Ascending aorta (tissue), 2 donors: ENCODE data around the gene TCERG1L. TPM values are rescaled to one million over a fixed set of nuclear protein-coding genes. Genes with fewer than 3 reads are reported as not detected.

Experiments used
- DNase-seq, 2 donors: peaks; one replicate each; pipeline ENCODE4 v3.0.0-alpha.2; 2019; ENCODE audit warnings: low spot score in 2 of 2
- H3K27ac ChIP-seq, 2 donors: fragments of 200-600 bp; sonication (generic); one replicate each; pipeline ENCODE4 v1.5.1; 2016 to 2017; ENCODE audit warnings: mild to moderate bottlenecking in 1 of 2
- H3K27me3 ChIP-seq: fragments of 200-600 bp; sonication (generic); one replicate; pipeline ENCODE4 v1.5.1; 2017
- H3K36me3 ChIP-seq, 2 donors: fragments of 200-600 bp; sonication (generic); one replicate each; pipeline ENCODE4 v1.5.1; 2016
- H3K4me1 ChIP-seq, 2 donors: fragments of 200-600 bp; sonication (generic); one replicate each; pipeline ENCODE4 v1.5.1; 2016 to 2017; ENCODE audit warnings: mild to moderate bottlenecking in 1 of 2
- H3K4me3 ChIP-seq, 2 donors: fragments of 200-600 bp; sonication (generic); one replicate each; pipeline ENCODE4 v1.5.1; 2016 to 2017; ENCODE audit warnings: mild to moderate bottlenecking in 1 of 2
- H3K9me3 ChIP-seq, 2 donors: fragments of 200-600 bp; sonication (generic); one replicate each; pipeline ENCODE4 v1.5.1; 2016
- intact Hi-C: fragments of 100-400 bp; cut with DNase I; formaldehyde crosslinking; loops from one replicate; pipeline ENCODE4 v1.15.1; 2023
- total RNA-seq: library from RNA; depleted of rRNA; stranded (reverse); fragments of >200 nt; gene quantifications from one replicate; pipeline ENCODE4 v1.1.0, GENCODE V29; 2016
- TF ChIP-seq, protein P1 (sequence below), 3 experiments: fragments of 200-600 bp in 2 of 3; fragments of 450-650 bp in 1 of 3; sonication (generic) in 2 of 3; IDR thresholded peaks; one replicate each; pipeline ENCODE4 v1.5.1; 2016 to 2019; ENCODE audit warnings: antibody characterized with exemption in 3 of 3, mild to moderate bottlenecking in 1 of 3, moderate library complexity in 1 of 3

TCERG1L gene
- total RNA-seq, 1 donor from 2014 or later: not detected

DNA sequence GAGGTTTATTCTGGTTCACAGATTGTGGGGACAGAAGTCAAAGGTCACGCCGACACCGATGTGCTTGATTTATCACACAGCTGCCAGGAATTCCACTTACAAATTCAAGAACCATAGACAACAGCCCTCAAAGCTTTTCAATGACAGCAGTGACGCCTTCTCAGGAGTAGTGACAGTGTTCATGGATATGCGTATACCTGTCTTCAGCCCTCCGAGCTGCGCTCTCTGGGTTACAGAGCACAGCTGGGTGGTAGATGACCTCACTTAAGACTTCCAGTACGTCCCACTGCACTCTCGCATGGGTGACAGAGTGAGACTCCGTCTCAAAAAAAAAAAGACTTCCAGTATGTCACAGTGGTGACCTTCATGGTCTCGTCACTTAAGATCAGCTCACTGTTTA lies 108.5 kb downstream of the TCERG1L start:
- Histone ChIP-seq H3K4me1 (no peaks in the 10 kb centered on the region), H3K27me3 (no peaks in the 10 kb centered on the region), H3K9me3 (no peaks in the 10 kb centered on the region), H3K4me3 (no peak overlapping the region), H3K27ac (no peak overlapping the region), H3K36me3 (no peaks in the 10 kb centered on the region)
- TF ChIP-seq, protein P1, sequence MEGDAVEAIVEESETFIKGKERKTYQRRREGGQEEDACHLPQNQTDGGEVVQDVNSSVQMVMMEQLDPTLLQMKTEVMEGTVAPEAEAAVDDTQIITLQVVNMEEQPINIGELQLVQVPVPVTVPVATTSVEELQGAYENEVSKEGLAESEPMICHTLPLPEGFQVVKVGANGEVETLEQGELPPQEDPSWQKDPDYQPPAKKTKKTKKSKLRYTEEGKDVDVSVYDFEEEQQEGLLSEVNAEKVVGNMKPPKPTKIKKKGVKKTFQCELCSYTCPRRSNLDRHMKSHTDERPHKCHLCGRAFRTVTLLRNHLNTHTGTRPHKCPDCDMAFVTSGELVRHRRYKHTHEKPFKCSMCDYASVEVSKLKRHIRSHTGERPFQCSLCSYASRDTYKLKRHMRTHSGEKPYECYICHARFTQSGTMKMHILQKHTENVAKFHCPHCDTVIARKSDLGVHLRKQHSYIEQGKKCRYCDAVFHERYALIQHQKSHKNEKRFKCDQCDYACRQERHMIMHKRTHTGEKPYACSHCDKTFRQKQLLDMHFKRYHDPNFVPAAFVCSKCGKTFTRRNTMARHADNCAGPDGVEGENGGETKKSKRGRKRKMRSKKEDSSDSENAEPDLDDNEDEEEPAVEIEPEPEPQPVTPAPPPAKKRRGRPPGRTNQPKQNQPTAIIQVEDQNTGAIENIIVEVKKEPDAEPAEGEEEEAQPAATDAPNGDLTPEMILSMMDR (IDR thresholded peaks at IDR 0.05): no peak
- intact Hi-C loops: no loop called here
- DNase-seq: no peak

DNA sequence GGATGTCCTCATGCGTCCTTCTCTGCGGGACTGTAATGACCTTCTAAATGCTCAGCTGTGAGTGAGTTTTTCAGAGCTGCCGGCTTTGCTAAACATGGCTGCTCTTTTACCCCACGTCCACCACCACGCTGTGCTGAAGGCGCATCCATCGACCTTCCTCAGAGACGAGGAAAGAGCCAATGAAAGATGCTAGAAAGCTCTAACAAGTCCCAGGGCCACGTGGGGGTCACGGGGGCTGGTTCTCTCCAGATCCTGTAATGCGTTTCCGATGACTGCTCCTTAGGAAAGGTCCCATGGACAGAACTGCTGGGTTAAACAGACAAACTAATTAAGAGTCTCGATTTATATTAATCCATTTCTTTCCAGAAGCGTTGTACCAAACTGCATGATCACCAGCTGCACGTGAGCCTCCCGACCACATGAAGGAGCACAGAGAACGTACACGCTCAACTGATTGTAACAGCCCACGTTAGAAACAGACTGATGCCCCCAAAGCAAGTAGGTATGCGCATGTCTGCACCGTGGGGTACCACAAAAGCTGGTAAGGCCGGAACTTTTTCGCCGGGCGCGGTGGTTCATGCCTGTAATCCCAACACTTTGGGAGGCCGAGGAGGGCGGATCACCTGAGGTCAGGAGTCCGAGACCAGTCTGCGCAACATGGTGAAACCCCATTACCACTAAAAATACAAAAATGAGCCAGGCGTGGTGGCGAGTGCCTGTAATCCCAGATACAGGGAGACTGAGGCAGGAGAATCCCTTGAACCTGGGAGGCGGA lies 109.6 kb downstream of the TCERG1L start:
- H3K36me3 ChIP-seq: no peaks in the 10 kb centered on the region
- intact Hi-C loops: no loop called here
- TF ChIP-seq, protein P1 (IDR thresholded peaks at IDR 0.05): no peak
- H3K27me3 ChIP-seq: no peaks in the 10 kb centered on the region
- no peaks in the 10 kb centered on the region for H3K9me3 ChIP-seq
- peak in 1 of 2 donors; percentile 39 for DNase-seq
- no peak overlapping the region for H3K27ac ChIP-seq
- H3K4me1 ChIP-seq: no peaks in the 10 kb centered on the region
- H3K4me3 ChIP-seq: no peak overlapping the region

DNA sequence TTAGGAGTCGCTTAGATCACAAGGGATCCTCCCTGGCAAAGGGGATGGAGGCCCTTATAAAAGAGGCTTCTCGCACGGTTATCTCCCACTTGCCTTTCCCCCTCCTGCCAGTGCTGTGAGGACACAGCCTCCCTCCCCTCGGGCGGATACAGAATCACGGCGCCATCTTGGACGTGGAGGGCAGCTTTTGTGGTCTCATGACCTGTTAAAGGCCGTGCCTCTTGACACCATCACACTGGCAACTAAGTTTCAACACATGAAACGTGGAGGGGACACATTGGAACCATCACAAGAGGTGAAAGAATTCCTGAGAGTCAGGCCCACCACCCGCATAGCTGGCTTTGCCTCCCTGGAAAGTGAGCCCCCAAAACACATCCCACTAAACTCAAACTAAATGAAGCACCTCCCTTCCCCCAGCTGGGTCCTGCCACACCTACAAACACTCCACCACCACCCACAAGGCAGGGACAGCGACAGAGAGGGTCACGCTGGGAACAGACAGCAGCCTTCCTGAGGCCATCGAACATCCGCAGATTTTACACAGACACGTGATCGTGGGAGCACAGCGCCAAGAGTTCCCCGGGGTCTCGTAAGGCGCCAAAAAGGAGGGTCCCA lies 110.6 kb downstream of the TCERG1L start:
- Histone ChIP-seq H3K9me3 (no peaks in the 10 kb centered on the region), H3K27ac (no peak overlapping the region), H3K4me3 (no peak overlapping the region), H3K36me3 (no peaks in the 10 kb centered on the region), H3K27me3 (no peaks in the 10 kb centered on the region), H3K4me1 (no peaks in the 10 kb centered on the region)
- TF ChIP-seq, protein P1 (IDR thresholded peaks at IDR 0.05): no peak
- peak in 1 of 2 donors; percentile 31 for DNase-seq
- intact Hi-C loops: no loop called here

GRCh38 chr10:131199646-131200045 lies 111.9 kb downstream of the TCERG1L start:
- intact Hi-C loops: no loop called here
- Histone ChIP-seq H3K4me1 (no peaks in the 10 kb centered on the region), H3K9me3 (no peaks in the 10 kb centered on the region), H3K27me3 (no peaks in the 10 kb centered on the region), H3K36me3 (no peaks in the 10 kb centered on the region), H3K4me3 (no peak overlapping the region), H3K27ac (no peak overlapping the region)
- TF ChIP-seq, protein P1 (IDR thresholded peaks at IDR 0.05): no peak
- no peak for DNase-seq

DNA sequence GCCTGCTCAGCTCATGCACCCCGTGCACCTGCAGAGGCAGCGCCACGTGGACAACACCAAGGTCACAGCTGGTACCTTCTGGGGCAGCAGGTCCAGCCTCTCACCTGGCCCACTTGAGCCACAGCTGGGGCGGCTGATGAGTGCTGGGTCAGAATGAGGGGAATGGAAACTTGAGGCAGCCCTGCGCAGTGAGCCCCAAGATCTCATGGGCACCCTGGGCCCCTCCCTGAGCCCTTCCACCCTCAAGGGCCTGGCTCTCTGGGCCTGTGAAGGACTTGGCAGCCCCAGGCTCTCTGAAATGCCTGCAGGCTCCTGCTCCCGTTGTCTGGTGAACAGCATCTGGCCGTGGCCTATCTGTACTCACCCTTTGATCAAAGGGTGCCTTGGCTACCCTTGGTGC lies 112.7 kb downstream of the TCERG1L start:
- Histone ChIP-seq H3K36me3 (no peaks in the 10 kb centered on the region), H3K27me3 (no peaks in the 10 kb centered on the region), H3K27ac (no peak overlapping the region), H3K9me3 (no peaks in the 10 kb centered on the region), H3K4me1 (no peaks in the 10 kb centered on the region), H3K4me3 (no peak overlapping the region)
- intact Hi-C loops: no loop called here
- TF ChIP-seq, protein P1 (IDR thresholded peaks at IDR 0.05): no peak
- no peak for DNase-seq
